DMS153 treated with DMSO at 0.1 percent for 48 hours (cell line): ENCODE data around the gene PRSS2.
"Not testable (repeated sequence)": the region's sequence is repeated elsewhere in the genome, so short reads cannot be mapped to it uniquely, and the experiment has no call there.

Source experiments
- DNase-seq: peaks from one replicate; lab custom pipeline; 2025; ENCODE audit not compliant: unreplicated experiment; lab: John Stamatoyannopoulos, UW

The PRSS2 gene

GRCh38 chr7:142770661-142771352, at the start of gene PRSS2:
Gene PRSS2 (plus strand): TSS chr7:142770970. CDS start chr7:142770983, 13 bp downstream.
- no peak for DNase-seq

- no peak for DNase-seq
Observed at GRCh38 chr7:142720986-142721385, 49.8 kb upstream of the PRSS2 start.

GRCh38 chr7:142722248-142722794, 48.4 kb upstream of the PRSS2 start:
- no peak for DNase-seq

DNA sequence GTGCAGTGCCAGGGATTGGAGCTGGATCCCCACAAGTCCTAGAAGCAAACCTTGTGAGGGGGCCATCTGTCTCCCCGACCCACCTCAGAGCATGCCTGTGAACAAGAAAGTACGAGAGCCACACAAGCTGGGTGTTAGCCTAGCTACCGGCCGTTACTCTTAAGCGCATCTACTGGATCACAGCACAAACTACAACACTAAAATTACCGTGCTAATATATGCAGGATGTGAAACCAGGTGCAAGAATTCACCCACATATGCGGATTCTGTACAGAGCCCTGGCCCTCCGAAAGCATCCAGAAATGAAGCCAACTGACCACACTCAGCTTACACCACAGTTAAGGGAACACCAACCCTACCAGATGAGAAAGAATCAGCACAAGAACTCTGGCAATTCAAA, 37.5 kb upstream of the PRSS2 start:
- no peak for DNase-seq

DNA sequence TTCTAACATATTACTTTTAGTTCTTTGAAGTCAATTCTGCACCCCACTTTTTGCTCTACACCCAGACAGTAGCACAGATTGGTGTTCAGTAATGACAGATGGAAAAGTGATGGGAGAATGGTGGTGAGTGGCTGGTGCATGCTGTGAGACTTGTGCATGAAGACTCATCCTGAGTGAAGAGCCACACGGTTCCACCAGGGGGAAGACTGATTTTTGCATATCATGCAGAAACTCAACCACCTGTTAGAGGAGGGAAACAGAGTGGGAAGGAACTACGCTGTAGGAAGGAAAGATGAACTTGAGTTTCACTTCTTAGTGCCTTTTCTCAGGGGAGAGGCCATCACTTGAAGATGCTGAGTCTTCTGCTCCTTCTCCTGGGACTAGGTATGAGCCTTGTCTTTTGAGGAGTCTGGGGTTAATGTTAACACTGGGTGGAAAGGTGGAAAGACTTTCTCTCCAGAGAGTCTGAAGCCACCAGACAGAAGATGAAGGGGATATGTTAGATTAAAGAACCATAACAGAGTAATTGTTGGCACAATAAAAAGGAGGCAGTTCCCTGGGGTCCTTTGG, 30.8 kb upstream of the PRSS2 start:
- DNase-seq = no peak

- DNase-seq = no peak
Observed at GRCh38 chr7:142740786-142741185, 30.0 kb upstream of the PRSS2 start.

- DNase-seq = not testable (repeated sequence)
Observed at GRCh38 chr7:142741932-142742331, 28.8 kb upstream of the PRSS2 start.

DNA sequence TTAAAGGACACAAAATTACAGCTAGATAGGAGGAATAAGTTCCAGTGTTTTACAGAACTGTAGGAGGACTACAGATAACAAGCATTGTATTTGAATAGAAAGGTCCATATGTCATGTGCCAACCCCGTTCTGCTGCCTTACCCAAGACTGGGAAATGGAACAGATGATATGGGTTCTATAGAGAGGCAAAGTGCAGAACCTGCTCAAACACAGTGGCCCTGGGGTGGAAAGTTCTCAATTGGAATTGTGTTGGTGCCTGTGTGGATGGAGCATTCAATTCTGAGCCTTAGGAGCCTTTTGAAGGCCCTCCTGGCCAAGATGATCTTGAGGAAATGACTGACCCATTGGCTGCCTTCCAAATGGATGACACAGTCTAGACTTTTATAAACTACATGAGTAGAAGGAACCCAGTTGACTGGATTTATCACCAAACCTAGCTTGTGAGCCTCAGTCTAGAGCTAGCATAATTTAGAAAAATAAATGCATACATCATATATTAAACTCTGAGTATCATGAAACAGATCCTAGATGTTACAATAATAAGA, 25.6 kb upstream of the PRSS2 start:
- no peak for DNase-seq

GRCh38 chr7:142745745-142746144, 25.0 kb upstream of the PRSS2 start:
- no peak for DNase-seq

- no peak for DNase-seq
Observed at GRCh38 chr7:142746264-142746663, 24.5 kb upstream of the PRSS2 start.

DNA sequence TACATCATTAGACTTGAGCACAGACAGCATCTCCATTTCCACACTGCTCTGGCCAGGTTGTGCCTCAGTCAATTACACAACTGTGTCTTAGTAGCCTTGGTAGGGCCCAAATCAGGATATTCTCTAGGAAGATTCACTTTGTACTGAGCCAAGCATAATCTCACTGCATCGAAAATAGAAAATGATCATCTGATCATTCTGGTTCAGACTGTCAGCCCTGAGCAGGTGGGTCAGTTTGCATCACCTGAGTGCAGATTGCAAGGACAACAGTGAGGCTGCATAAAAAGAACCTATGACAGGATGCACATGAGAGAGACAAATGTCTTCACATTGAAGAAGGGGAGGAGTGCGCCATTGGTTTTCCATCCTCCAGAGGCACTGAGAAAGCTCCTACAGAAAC, 22.4 kb upstream of the PRSS2 start:
- not testable (repeated sequence) for DNase-seq

GRCh38 chr7:142749218-142749993, 21.4 kb upstream of the PRSS2 start, which contains the start of gene PRSS1:
Gene PRSS1 (plus strand): TSS chr7:142749472. CDS start chr7:142749485, 13 bp downstream.
- no peak for DNase-seq

DNA sequence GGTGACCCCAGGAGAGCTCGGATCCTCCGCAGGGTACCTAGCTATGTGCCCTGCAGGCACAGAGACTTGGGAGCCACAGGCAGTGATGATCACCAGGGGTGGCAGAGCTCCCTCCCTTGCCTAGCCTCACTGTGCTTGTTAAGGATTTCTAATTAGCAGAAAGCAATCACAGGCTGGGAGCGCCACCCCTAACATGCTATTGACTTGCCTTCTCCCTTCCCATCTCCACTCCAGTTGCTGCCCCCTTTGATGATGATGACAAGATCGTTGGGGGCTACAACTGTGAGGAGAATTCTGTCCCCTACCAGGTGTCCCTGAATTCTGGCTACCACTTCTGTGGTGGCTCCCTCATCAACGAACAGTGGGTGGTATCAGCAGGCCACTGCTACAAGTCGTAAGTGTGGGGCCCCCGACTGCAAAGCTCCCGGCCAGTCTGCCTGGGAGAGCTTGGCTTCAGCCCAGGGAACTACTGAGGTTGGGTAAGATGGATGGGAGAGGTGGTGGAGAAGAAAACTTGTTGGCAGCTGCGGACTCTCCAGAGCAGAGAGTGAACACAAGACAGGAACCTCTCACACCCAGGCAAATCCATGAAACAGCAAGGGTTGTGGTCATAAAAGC, 20.3 kb upstream of the PRSS2 start:
- DNase-seq = no peak

DNA sequence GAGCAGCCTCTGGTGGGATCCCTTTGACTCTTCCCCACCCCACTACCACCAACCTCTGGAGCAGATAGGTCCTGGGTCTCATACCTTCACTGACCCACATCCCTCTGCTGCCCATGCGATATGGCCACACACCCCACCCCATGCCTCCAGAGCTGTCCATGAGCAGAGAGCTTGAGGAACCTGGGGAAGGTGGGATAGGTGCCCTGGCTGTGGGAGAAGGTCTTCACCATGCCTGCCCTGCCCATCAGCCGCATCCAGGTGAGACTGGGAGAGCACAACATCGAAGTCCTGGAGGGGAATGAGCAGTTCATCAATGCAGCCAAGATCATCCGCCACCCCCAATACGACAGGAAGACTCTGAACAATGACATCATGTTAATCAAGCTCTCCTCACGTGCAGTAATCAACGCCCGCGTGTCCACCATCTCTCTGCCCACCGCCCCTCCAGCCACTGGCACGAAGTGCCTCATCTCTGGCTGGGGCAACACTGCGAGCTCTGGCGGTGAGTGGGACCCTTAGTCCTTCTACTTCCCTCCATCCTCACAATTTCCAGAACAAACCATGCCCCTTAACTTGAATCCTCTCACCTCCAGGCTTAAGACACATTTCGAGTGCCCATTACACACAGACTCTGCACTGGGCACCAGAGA, 19.1 kb upstream of the PRSS2 start:
- DNase-seq = not testable (repeated sequence)

GRCh38 chr7:142752376-142753225, 18.2 kb upstream of the PRSS2 start:
- no peak for DNase-seq

- DNase-seq = no peak
Observed at GRCh38 chr7:142753366-142753765, 17.4 kb upstream of the PRSS2 start.

- DNase-seq = not testable (repeated sequence)
Observed at GRCh38 chr7:142753925-142754491, 16.8 kb upstream of the PRSS2 start.

- no peak for DNase-seq
Observed at GRCh38 chr7:142754681-142755575, 15.8 kb upstream of the PRSS2 start.
